Astrocyte (in vitro differentiated cells and primary cell): ENCODE measurements around the gene KLHL17. TPM values are rescaled to one million over a fixed set of nuclear protein-coding genes. Genes with fewer than 3 reads are reported as not detected.
"Not testable (repeated sequence)": the region's sequence is repeated elsewhere in the genome, so short reads cannot be mapped to it uniquely, and the experiment has no call there.

Source experiments
- DNase-seq: peaks from one replicate; pipeline ENCODE4 v3.0.0-alpha.2; 2010; ENCODE audit warnings: low read depth
- FAIRE-seq: peaks from 2 replicates; lab custom pipeline; 2011; peaks lifted over from hg19 to GRCh38; lab: Jason Lieb, UNC
- H2AFZ ChIP-seq: 2 replicates; pipeline ENCODE4 v1.6.0; 2012; ENCODE audit warnings: low read depth, low read length, inconsistent platforms
- H3K27ac ChIP-seq: 2 replicates; pipeline ENCODE4 v1.5.1; 2011; ENCODE audit warnings: low read depth, low read length, inconsistent platforms
- H3K27me3 ChIP-seq: 2 replicates; pipeline ENCODE4 v1.6.0; 2011; ENCODE audit warnings: low read length, inconsistent platforms; ENCODE audit not compliant: insufficient read depth
- H3K36me3 ChIP-seq: 2 replicates; pipeline ENCODE4 v1.5.1; 2011; ENCODE audit warnings: low read length, inconsistent platforms; ENCODE audit not compliant: insufficient read depth
- H3K4me1 ChIP-seq: 2 replicates; pipeline ENCODE4 v1.5.1; 2011; ENCODE audit warnings: low read length, inconsistent platforms; ENCODE audit not compliant: insufficient read depth
- H3K4me2 ChIP-seq: 2 replicates; pipeline ENCODE4 v1.6.0; 2012; ENCODE audit warnings: low read length, inconsistent platforms
- H3K4me3 ChIP-seq: 2 replicates; pipeline ENCODE4 v1.5.1; 2011; ENCODE audit warnings: low read depth, mild to moderate bottlenecking, low read length, inconsistent platforms; ENCODE audit not compliant: insufficient read depth
- H3K79me2 ChIP-seq: 2 replicates; pipeline ENCODE4 v1.6.0; 2012; ENCODE audit warnings: mild to moderate bottlenecking, low read length, inconsistent platforms; ENCODE audit not compliant: insufficient read depth
- H3K9ac ChIP-seq: 2 replicates; pipeline ENCODE4 v1.6.0; 2012; ENCODE audit warnings: mild to moderate bottlenecking, low read length, inconsistent platforms
- H3K9me3 ChIP-seq: 2 replicates; pipeline ENCODE4 v1.5.1; 2012; ENCODE audit warnings: low read depth, mild to moderate bottlenecking, low read length, inconsistent platforms; ENCODE audit not compliant: insufficient read depth
- H4K20me1 ChIP-seq: 2 replicates; pipeline ENCODE4 v1.6.0; 2012; ENCODE audit warnings: low read length, inconsistent platforms; ENCODE audit not compliant: insufficient read depth
- H3K27ac Mint-ChIP-seq: one replicate; pipeline ENCODE4 v1.8.0; 2021; ENCODE audit warnings: mild to moderate bottlenecking, mixed read lengths; ENCODE audit not compliant: unreplicated experiment
- H3K27me3 Mint-ChIP-seq: one replicate; pipeline ENCODE4 v1.8.0; 2021; ENCODE audit warnings: low read depth, mixed read lengths; ENCODE audit not compliant: unreplicated experiment
- H3K36me3 Mint-ChIP-seq: one replicate; pipeline ENCODE4 v1.8.0; 2021; ENCODE audit warnings: low read depth, mixed read lengths; ENCODE audit not compliant: unreplicated experiment
- H3K4me1 Mint-ChIP-seq: one replicate; pipeline ENCODE4 v1.8.0; 2021; ENCODE audit warnings: low read depth, mixed read lengths; ENCODE audit not compliant: unreplicated experiment
- H3K4me3 Mint-ChIP-seq: one replicate; pipeline ENCODE4 v1.8.0; 2021; ENCODE audit warnings: mild to moderate bottlenecking, moderate library complexity, mixed read lengths; ENCODE audit not compliant: unreplicated experiment
- H3K9me3 Mint-ChIP-seq: one replicate; pipeline ENCODE4 v1.8.0; 2021; ENCODE audit warnings: mild to moderate bottlenecking, mixed read lengths; ENCODE audit not compliant: unreplicated experiment
- CTCF ChIP-seq: IDR thresholded peaks from 2 replicates; pipeline ENCODE4 v1.5.1; 2011; ENCODE audit warnings: low read depth, mild to moderate bottlenecking, inconsistent platforms, low read length, moderate library complexity; ENCODE audit not compliant: insufficient read depth
- EZH2 ChIP-seq: IDR thresholded peaks from 2 replicates; pipeline ENCODE4 v1.6.1; 2012; ENCODE audit warnings: mild to moderate bottlenecking, low read length, inconsistent platforms; ENCODE audit not compliant: insufficient read depth
- total RNA-seq: library from RNA; stranded (reverse); gene quantifications from 2 replicates; pipeline ENCODE4 v1.2.1, GENCODE V29; 2021

KLHL17 gene
- total RNA-seq, 1 donor from 2014 or later: 25.9 TPM

DNA sequence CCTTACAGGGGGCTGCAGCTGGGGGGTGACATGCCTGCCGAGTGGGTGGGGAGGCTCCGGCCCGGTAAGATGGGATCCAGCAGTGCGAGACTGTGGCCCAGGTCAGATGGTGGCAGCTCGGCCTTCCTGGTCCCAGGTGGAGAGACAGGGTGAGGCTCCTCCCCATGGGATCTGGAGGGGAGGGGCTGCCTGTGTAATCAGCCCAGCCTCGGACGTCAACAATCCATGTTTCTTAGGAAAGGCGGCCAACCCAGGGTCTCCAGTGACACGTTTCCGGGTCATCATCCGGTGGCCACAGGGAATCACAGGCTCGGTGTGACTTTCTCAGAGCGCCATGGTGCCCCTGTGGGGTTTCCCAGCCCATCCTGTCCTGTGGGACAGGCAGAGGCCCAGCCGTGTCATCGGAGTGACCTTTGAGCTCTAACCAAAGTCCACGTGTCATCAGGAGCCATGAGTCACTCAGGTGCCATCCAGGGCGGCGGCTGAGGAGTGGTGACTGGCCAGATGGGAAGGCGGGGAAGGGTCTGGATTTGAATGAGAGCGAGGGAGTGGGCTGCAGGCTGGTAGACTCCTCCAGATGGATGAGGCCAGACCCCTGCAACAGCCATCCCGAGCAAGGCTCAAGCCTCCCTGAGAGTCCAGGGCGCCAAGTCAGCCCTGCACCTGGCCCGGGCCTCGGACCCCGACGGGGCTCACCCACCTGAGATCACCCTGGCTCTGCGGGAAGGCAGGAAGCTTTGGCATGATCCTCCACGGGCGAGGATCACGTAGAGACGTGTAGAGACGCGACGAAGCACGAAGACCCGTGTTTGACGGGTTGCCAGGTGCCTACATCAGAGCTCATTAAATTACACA is 46.1 kb downstream of the KLHL17 start:
- Mint-ChIP-seq H3K27ac (peak overlapping the region; percentile 53), H3K4me1 (peaks cover 18% of the 10 kb centered on the region), H3K27me3 (no peaks in the 10 kb centered on the region), H3K4me3 (peak overlapping the region; percentile 54), H3K36me3 (peaks cover 11% of the 10 kb centered on the region), H3K9me3 (no peaks in the 10 kb centered on the region)
- H4K20me1 ChIP-seq: peaks cover 22% of the 10 kb centered on the region
- no peaks in the 10 kb centered on the region for H3K79me2 ChIP-seq
- H2AFZ ChIP-seq: no peak overlapping the region
- DNase-seq: no peak
- no peak overlapping the region for H3K4me2 ChIP-seq
- H3K36me3 ChIP-seq: no peaks in the 10 kb centered on the region
- H3K27me3 ChIP-seq: no peaks in the 10 kb centered on the region
- H3K9me3 ChIP-seq: no peaks in the 10 kb centered on the region
- TF ChIP-seq EZH2 (no peak), CTCF (no peak)
- FAIRE-seq: no peak
- no peak overlapping the region for H3K4me3 ChIP-seq
- H3K4me1 ChIP-seq: peaks cover 11% of the 10 kb centered on the region
- no peak overlapping the region for H3K27ac ChIP-seq
- no peak overlapping the region for H3K9ac ChIP-seq

DNA sequence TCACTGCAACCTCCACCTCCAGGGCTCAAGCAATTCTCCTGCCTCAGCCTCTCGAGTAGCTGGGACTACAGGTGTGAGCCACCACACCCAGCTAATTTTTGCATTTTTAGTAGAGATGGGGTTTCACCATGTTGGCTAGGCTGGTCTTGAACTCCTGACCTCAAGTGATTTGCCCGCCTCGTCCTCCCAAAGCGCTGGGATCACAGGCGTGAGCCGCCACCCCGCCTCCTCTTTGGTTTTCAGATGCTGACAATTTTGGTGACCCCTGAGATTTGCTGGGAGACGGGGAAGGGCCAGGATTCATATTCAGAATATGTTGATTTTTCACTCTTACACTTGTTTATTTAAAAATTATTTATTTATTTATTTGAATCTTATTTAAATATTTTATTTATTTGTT is 49.7 kb downstream of the KLHL17 start:
- not testable (repeated sequence) for H3K27me3 Mint-ChIP-seq, H3K79me2 ChIP-seq, H3K9me3 Mint-ChIP-seq, H3K9ac ChIP-seq, H3K4me3 ChIP-seq, H3K27ac ChIP-seq, H2AFZ ChIP-seq, H3K27ac Mint-ChIP-seq, FAIRE-seq, H3K36me3 ChIP-seq, H3K4me2 ChIP-seq, H3K27me3 ChIP-seq, H3K4me3 Mint-ChIP-seq, DNase-seq, H4K20me1 ChIP-seq, H3K9me3 ChIP-seq
- H3K36me3 Mint-ChIP-seq: peaks cover 18% of the 10 kb centered on the region
- H3K4me1 Mint-ChIP-seq: peaks cover 16% of the 10 kb centered on the region
- H3K4me1 ChIP-seq: peaks cover 14% of the 10 kb centered on the region

DNA sequence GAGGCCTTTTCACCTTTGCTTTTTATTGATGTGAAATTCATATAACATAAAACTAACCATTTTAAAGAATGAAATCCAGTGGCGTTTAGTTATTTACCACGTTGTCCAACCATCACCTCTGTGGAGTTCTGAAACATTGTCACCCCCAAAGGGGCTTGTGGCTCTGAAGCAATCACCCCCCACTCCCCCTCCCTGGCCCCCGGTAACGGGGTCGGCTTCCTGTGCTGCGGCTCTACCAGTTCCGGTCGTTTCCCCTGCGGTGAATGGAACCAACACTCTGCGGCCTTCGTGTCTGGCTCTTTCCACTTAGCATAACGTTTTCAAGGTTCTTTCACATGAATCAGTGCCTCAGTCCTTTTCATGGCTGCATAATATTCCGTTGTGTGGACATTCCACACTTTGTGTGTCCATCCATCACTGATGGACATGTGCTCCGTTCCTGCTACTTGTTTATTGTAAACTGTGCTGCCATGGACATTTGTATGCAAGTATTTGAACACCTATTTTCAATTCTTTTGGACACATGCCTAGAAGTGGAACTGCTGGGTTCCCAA is 51.1 kb downstream of the KLHL17 start:
- Histone ChIP-seq H2AFZ (no peak overlapping the region), H3K36me3 (no peaks in the 10 kb centered on the region), H3K4me1 (peaks cover 9% of the 10 kb centered on the region), H3K4me3 (no peak overlapping the region), H3K9me3 (no peaks in the 10 kb centered on the region), H4K20me1 (no peaks in the 10 kb centered on the region), H3K27ac (no peak overlapping the region), H3K4me2 (no peak overlapping the region), H3K27me3 (no peaks in the 10 kb centered on the region), H3K79me2 (no peaks in the 10 kb centered on the region), H3K9ac (no peak overlapping the region)
- H3K4me1 Mint-ChIP-seq: peaks cover 8% of the 10 kb centered on the region
- no peak overlapping the region for H3K27ac Mint-ChIP-seq
- H3K36me3 Mint-ChIP-seq: peaks cover 18% of the 10 kb centered on the region
- TF ChIP-seq EZH2 (no peak), CTCF (no peak)
- no peak overlapping the region for H3K4me3 Mint-ChIP-seq
- H3K9me3 Mint-ChIP-seq: no peaks in the 10 kb centered on the region
- no peaks in the 10 kb centered on the region for H3K27me3 Mint-ChIP-seq
- no peak for DNase-seq
- FAIRE-seq: no peak

DNA sequence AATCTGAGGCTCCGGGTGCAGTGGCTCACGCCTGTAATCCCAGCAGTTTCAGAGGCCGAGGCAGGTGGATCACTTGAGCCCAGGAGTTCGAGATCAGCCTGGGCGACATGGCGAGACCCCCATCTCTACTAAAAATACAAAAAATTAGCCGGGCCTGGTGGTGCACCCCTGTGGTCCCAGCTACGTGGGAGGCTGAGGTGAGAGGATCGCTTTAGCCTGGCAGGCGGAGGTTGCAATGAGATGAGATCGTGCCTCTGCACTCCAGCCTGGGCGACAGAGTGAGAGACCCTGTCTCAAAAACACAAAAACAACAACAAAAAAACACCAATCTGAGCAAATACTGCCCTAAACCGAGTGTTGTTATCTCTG is 52.3 kb downstream of the KLHL17 start:
- H3K4me1 ChIP-seq, H3K27me3 Mint-ChIP-seq, H4K20me1 ChIP-seq, FAIRE-seq, DNase-seq, H3K27me3 ChIP-seq, H3K79me2 ChIP-seq, H3K36me3 ChIP-seq, H3K9me3 Mint-ChIP-seq, H3K4me1 Mint-ChIP-seq, H3K9me3 ChIP-seq: not testable (repeated sequence)
- H3K4me3 ChIP-seq: peak overlapping the region; percentile 70
- peak overlapping the region; percentile 82 for H2AFZ ChIP-seq
- peak overlapping the region; percentile 80 for H3K9ac ChIP-seq
- peak overlapping the region; percentile 85 for H3K4me2 ChIP-seq
- Mint-ChIP-seq H3K4me3 (peak overlapping the region; percentile 93), H3K27ac (peak overlapping the region; percentile 97), H3K36me3 (peaks cover 18% of the 10 kb centered on the region)
- peak overlapping the region; percentile 74 for H3K27ac ChIP-seq
